GM18951 (cell line): Measurements from ENCODE around the gene NFKB1.
"Not testable (repeated sequence)": the region's sequence is repeated elsewhere in the genome, so short reads cannot be mapped to it uniquely, and the experiment has no call there.

Experiments used
- POLR2A ChIP-seq: IDR thresholded peaks from 4 replicates; pipeline ENCODE4 v1.6.1; 2011; ENCODE audit warnings: mild to moderate bottlenecking; ENCODE audit not compliant: insufficient read length, insufficient read depth; ENCODE audit errors: extremely low read depth
- in situ Hi-C: fragments of 300-500 bp; cut with MboI; formaldehyde crosslinking; loops from one replicate; pipeline ENCODE4 v1.12.0; 2022; ENCODE audit warnings: low sequenced_read_pairs, mixed read lengths, inconsistent platforms; ENCODE audit not compliant: unreplicated experiment

NFKB1 gene

GRCh38 chr4:102552781-102553180, 51.6 kb downstream of the NFKB1 start:
- in situ Hi-C loops, result no loop called here
- no peak for TF ChIP-seq POLR2A

- no peak for TF ChIP-seq POLR2A
- in situ Hi-C loops, result no loop called here
Measured at GRCh38 chr4:102553982-102554381, 52.8 kb downstream of the NFKB1 start.

GRCh38 chr4:102554482-102554881, 53.3 kb downstream of the NFKB1 start:
- in situ Hi-C loops, result no loop called here
- no peak for TF ChIP-seq POLR2A

- no peak for TF ChIP-seq POLR2A
- in situ Hi-C loops, result no loop called here
Measured at GRCh38 chr4:102554992-102555391, 53.8 kb downstream of the NFKB1 start.

- in situ Hi-C loops, result no loop called here
- TF ChIP-seq POLR2A, result no peak
Measured at GRCh38 chr4:102557636-102558035, 56.5 kb downstream of the NFKB1 start.

- in situ Hi-C loops, result no loop called here
- no peak for TF ChIP-seq POLR2A
Measured at GRCh38 chr4:102560115-102560514, 59.0 kb downstream of the NFKB1 start.

- TF ChIP-seq POLR2A, result no peak
- in situ Hi-C loops, result no loop called here
Measured at GRCh38 chr4:102560571-102561341, 59.6 kb downstream of the NFKB1 start.

- in situ Hi-C loops, result no loop called here
- no peak for TF ChIP-seq POLR2A
Measured at GRCh38 chr4:102563000-102563399, 61.8 kb downstream of the NFKB1 start.

GRCh38 chr4:102564399-102565059, 63.4 kb downstream of the NFKB1 start:
- TF ChIP-seq POLR2A, result no peak
- in situ Hi-C loops, result no loop called here

- in situ Hi-C loops, result no loop called here
- TF ChIP-seq POLR2A, result no peak
Measured at GRCh38 chr4:102565696-102566095, 64.5 kb downstream of the NFKB1 start.

- in situ Hi-C loops, result no loop called here
- no peak for TF ChIP-seq POLR2A
Measured at GRCh38 chr4:102566426-102566825, 65.3 kb downstream of the NFKB1 start.

- no peak for TF ChIP-seq POLR2A
- in situ Hi-C loops, result no loop called here
Measured at GRCh38 chr4:102567427-102567826, 66.3 kb downstream of the NFKB1 start.

- TF ChIP-seq POLR2A, result no peak
- in situ Hi-C loops, result no loop called here
Measured at GRCh38 chr4:102569200-102569599, 68.0 kb downstream of the NFKB1 start.

GRCh38 chr4:102570211-102570610, 69.1 kb downstream of the NFKB1 start:
- in situ Hi-C loops, result not testable (repeated sequence)
